Measurements from ENCODE around the gene RASGRP3. TPM values are rescaled to one million over a fixed set of nuclear protein-coding genes. Genes with fewer than 3 reads are reported as not detected.

Gene RASGRP3
- total RNA-seq, 1 experiment from 2014 or later: 41.5 TPM

Other genes starting within 250 kb of the RASGRP3 start
- gene FAM98A, start 122.7 kb downstream of the RASGRP3 start, total RNA-seq (2014; rRNA removed; shearing (Covaris generic)): 34.5 and 43.3 TPM in 2 replicates

All from A172 (cell line).